K562 (cell line): Measurements from ENCODE around the gene ALG5. TPM values are rescaled to one million over a fixed set of nuclear protein-coding genes. Genes with fewer than 3 reads are reported as not detected.

Experiments
- ATAC-seq: fragments of 200-7000 bp; cut with Tn5 transposase; 3 replicates; pipeline ENCODE4 v1.9.1; 2020; ENCODE audit warnings: moderate library complexity
- BruUV-seq: library from RNA; stranded (reverse); fragments of 400-500 nt; replicated peaks from 2 replicates; lab custom pipeline; 2021; lab: Mats Ljungman, UMichigan
- CTCF ChIA-PET: fragments of 300-600 bp; formaldehyde crosslinking; extraction: SDS; loops from one replicate; lab custom pipeline; 2021; ENCODE audit warnings: low intra/inter-chr PET ratio; lab: Yijun Ruan, JAX
- POLR2A ChIA-PET: fragments of 300-600, 350-650 bp; sonication (Branson Sonifier 250); formaldehyde crosslinking; extraction: SDS; loops from one replicate; lab custom pipeline; 2021; ENCODE audit warnings: antibody characterized with exemption, inconsistent platforms; lab: Yijun Ruan, JAX
- DNase-seq, 4 experiments: peaks; one replicate each; pipeline versions ENCODE4 v3.0.0 to v3.0.0-alpha.2; 2011 to 2018; ENCODE audit warnings: low spot score in 3 of 4, mixed read lengths in 3 of 4; ENCODE audit errors: extremely low read depth in 1 of 4
- FAIRE-seq: peaks from 2 replicates; lab custom pipeline; 2011; peaks lifted over from hg19 to GRCh38; lab: Jason Lieb, UNC
- H2AFZ ChIP-seq: 2 replicates; pipeline ENCODE4 v1.6.0; 2011; ENCODE audit warnings: low read depth, low read length, control low read depth, inconsistent platforms
- H3K27ac ChIP-seq: fragments of 200-600 bp; 3 replicates; pipeline ENCODE4 v1.8.0; 2011; ENCODE audit warnings: low read depth, mild to moderate bottlenecking, control low read depth, inconsistent platforms, low read length, moderate library complexity, mixed read lengths; ENCODE audit errors: extremely low read depth
- H3K27me3 ChIP-seq, 2 experiments: fragments of 300-600 bp in 1 of 2; 2 replicates in 1 of 2; 3 replicates in 1 of 2; pipeline versions ENCODE4 v1.6.0 to v1.8.0; 2011; ENCODE audit warnings: inconsistent platforms in 2 of 2, low read length in 2 of 2, mild to moderate bottlenecking in 1 of 2, mixed read lengths in 1 of 2, moderate library complexity in 1 of 2; ENCODE audit not compliant: control insufficient read depth in 2 of 2, insufficient read depth in 2 of 2
- H3K36me3 ChIP-seq: fragments of 300-600 bp; 3 replicates; pipeline ENCODE4 v1.8.0; 2011; ENCODE audit warnings: mild to moderate bottlenecking, low read length, inconsistent platforms; ENCODE audit not compliant: control insufficient read depth, insufficient read depth
- H3K4me1 ChIP-seq, 2 experiments: fragments of 200-600 bp in 1 of 2; replicated peaks in 1 of 2; 2 replicates in 1 of 2; 3 replicates in 1 of 2; pipeline versions ENCODE4 v1.5.1 to v1.8.0; 2011; ENCODE audit warnings: inconsistent platforms in 2 of 2, low read length in 2 of 2, mild to moderate bottlenecking in 1 of 2, mixed read lengths in 1 of 2, moderate library complexity in 1 of 2; ENCODE audit not compliant: control insufficient read depth in 2 of 2, insufficient read depth in 2 of 2
- H3K4me2 ChIP-seq: 2 replicates; pipeline ENCODE4 v1.6.1; 2011; ENCODE audit warnings: low read length, control low read depth, inconsistent platforms, mixed read lengths; ENCODE audit not compliant: insufficient read depth
- H3K4me3 ChIP-seq: fragments of 200-600 bp; sonication (generic), shearing (Covaris generic); 2 replicates; pipeline ENCODE4 v1.5.1; 2016; ENCODE audit warnings: control low read depth, inconsistent platforms
- H3K79me2 ChIP-seq: fragments of 200-600 bp; 3 replicates; pipeline ENCODE4 v1.8.0; 2011; ENCODE audit warnings: low read length, inconsistent platforms; ENCODE audit not compliant: control insufficient read depth, insufficient read depth
- H3K9ac ChIP-seq, 2 experiments: 2 replicates each; pipeline versions ENCODE4 v1.6.0 to v1.6.1; 2011; ENCODE audit warnings: low read depth in 2 of 2, low read length in 2 of 2, control low read depth in 1 of 2, inconsistent platforms in 1 of 2, mild to moderate bottlenecking in 1 of 2, mixed read lengths in 1 of 2; ENCODE audit not compliant: insufficient read depth in 1 of 2
- H3K9me1 ChIP-seq: one replicate; pipeline ENCODE4 v1.6.0; 2011; ENCODE audit warnings: inconsistent platforms, mild to moderate bottlenecking, low read length, moderate library complexity; ENCODE audit not compliant: control insufficient read depth, insufficient read depth
- H3K9me3 ChIP-seq: replicated peaks from 2 replicates; pipeline ENCODE4 v1.5.1; 2011; ENCODE audit warnings: low read depth, low read length, inconsistent platforms; ENCODE audit not compliant: control insufficient read depth, insufficient read depth
- H4K20me1 ChIP-seq: replicated peaks from 2 replicates; pipeline ENCODE4 v1.6.1; 2011; ENCODE audit warnings: low read length, inconsistent platforms, mixed read lengths; ENCODE audit not compliant: control insufficient read depth, insufficient read depth
- ADNP ChIP-seq: fragments of 200-800 bp; sonication (Bioruptor generic); IDR thresholded peaks from 2 replicates; pipeline ENCODE4 v1.6.1; 2016; ENCODE audit warnings: missing genetic modification characterization, missing compliant biosample characterization
- ARNT ChIP-seq, 2 experiments: fragments of 450-650 bp; IDR thresholded peaks; 2 replicates each; pipeline ENCODE4 v1.6.1; 2016; ENCODE audit warnings: mild to moderate bottlenecking in 1 of 2
- CBX5 ChIP-seq: IDR thresholded peaks from 2 replicates; pipeline ENCODE4 v1.6.1; 2014; ENCODE audit warnings: low read depth, borderline replicate concordance
- CC2D1A ChIP-seq: fragments of 450-650 bp; IDR thresholded peaks from 2 replicates; pipeline ENCODE4 v1.6.1; 2017; ENCODE audit warnings: mild to moderate bottlenecking
- ELF1 ChIP-seq: fragments of 200-800 bp; sonication (Bioruptor generic); IDR thresholded peaks from 2 replicates; pipeline ENCODE4 v1.6.1; 2016; ENCODE audit warnings: missing genetic modification characterization, missing compliant biosample characterization
- FOS ChIP-seq: IDR thresholded peaks from 3 replicates; pipeline ENCODE4 v1.6.1; 2011; ENCODE audit not compliant: insufficient read length; ENCODE audit errors: extremely low read depth
- PHB ChIP-seq: fragments of 250-450 bp; sonication (Bioruptor Pico); IDR thresholded peaks from 2 replicates; pipeline ENCODE4 v1.5.0; 2021
- SETDB1 ChIP-seq: IDR thresholded peaks from one replicate; pipeline ENCODE4 v1.6.1; 2012; ENCODE audit warnings: low read length, control low read depth, inconsistent platforms
- U2AF2 ChIP-seq: fragments of 200-400 bp; formaldehyde crosslinking; optimal IDR thresholded peaks from 2 replicates; pipeline ENCODE3; 2017; ENCODE audit warnings: low read depth, mild to moderate bottlenecking, low read length
- ZBTB7A ChIP-seq: IDR thresholded peaks from 2 replicates; pipeline ENCODE4 v1.6.1; 2011; ENCODE audit warnings: low read depth, mild to moderate bottlenecking, low read length, moderate library complexity, borderline replicate concordance; ENCODE audit not compliant: control insufficient read depth
- ZNF583 ChIP-seq: fragments of 250-450 bp; sonication (Bioruptor Pico); IDR thresholded peaks from 2 replicates; pipeline ENCODE4 v1.4.0; 2020
- ZNF639 ChIP-seq, 2 experiments: fragments of 200-800 bp in 1 of 2; sonication (Bioruptor generic) in 1 of 2; sonication (generic) in 1 of 2; formaldehyde crosslinking in 1 of 2; IDR thresholded peaks in 1 of 2; conservative IDR thresholded peaks in 1 of 2; 2 replicates each; pipeline versions ENCODE4 v1.5.0 to v1.6.1; 2016 to 2020; ENCODE audit warnings: missing compliant biosample characterization in 1 of 2, missing genetic modification characterization in 1 of 2, missing genetic modification reagents in 1 of 2
- ZNF77 ChIP-seq: fragments of 250-450 bp; sonication (Bioruptor Pico); IDR thresholded peaks from 2 replicates; pipeline ENCODE4 v1.5.0; 2020
- WGBS: fragments of 100-300 bp; shearing (Covaris generic); methylation state at CpG from one replicate; pipeline ENCODE4 v1.1.6; 2016; ENCODE audit warnings: low coverage, mixed read lengths; ENCODE audit not compliant: insufficient coverage; ENCODE audit errors: missing lambda C conversion rate; 5-methylcytosine and 5-hydroxymethylcytosine counted together
- in situ Hi-C: fragments of 300-500 bp; cut with MboI; formaldehyde crosslinking; loops from 4 replicates; pipeline ENCODE4 v1.15.0; 2018; ENCODE audit warnings: inconsistent platforms, mixed read lengths
- intact Hi-C: fragments of 100-400 bp; cut with micrococcal nuclease; formaldehyde crosslinking; loops from 2 replicates; pipeline ENCODE4 v1.14.2; 2022
- polyA plus RNA-seq, 8 experiments: library from polyadenylated mRNA; depleted of rRNA in 4 of 8; stranded (reverse) in 5 of 8; unstranded in 3 of 8; fragments of >200 nt; fragmentation: Nextera tagmentation in 2 of 8; fragmentation: Illumina TruSeq in 1 of 8; extraction: Ambion mirVana in 2 of 8; extraction: Trizol in 1 of 8; gene quantifications; 2 replicates each; pipeline versions ENCODE4 v1.2.1 to v1.2.3, GENCODE V29; 2011 to 2014; ENCODE audit warnings: inconsistent platforms in 1 of 8, missing spikeins in 1 of 8
- total RNA-seq, 7 experiments: library from RNA; depleted of rRNA in 6 of 7; stranded (reverse); fragments of >200 nt in 6 of 7; fragmentation: Illumina TruSeq in 2 of 7; extraction: Trizol in 2 of 7; gene quantifications; 2 replicates each; pipeline versions ENCODE4 v1.2.1 to v1.2.3, GENCODE V29; 2011 to 2021; ENCODE audit warnings: low replicate concordance in 1 of 7
- TF ChIP-seq, protein P1 (sequence below), 2 experiments: fragments of 450-650 bp in 1 of 2; sonication (generic) in 1 of 2; formaldehyde crosslinking in 1 of 2; IDR thresholded peaks in 1 of 2; conservative IDR thresholded peaks in 1 of 2; 2 replicates each; pipeline versions ENCODE4 v1.6.1 to v1.8.1; 2016 to 2023; ENCODE audit warnings: mild to moderate bottlenecking in 2 of 2, moderate library complexity in 2 of 2, inconsistent platforms in 1 of 2, missing genetic modification reagents in 1 of 2
- TF ChIP-seq, protein P2 (sequence below): sonication (generic); formaldehyde crosslinking; IDR thresholded peaks from 2 replicates; pipeline ENCODE4 v1.8.0; 2023; ENCODE audit warnings: missing genetic modification reagents, mild to moderate bottlenecking, borderline replicate concordance

Gene ALG5
- total and polyA plus RNA-seq, 9 of the 15 experiments (the other 6 are each of a cell fraction or from before 2014, with no cell fraction given): 33.6 to 80.5 (median 48.2) TPM

GRCh38 chr13:36919171-36919832, 79.8 kb downstream of the ALG5 start:
- BruUV-seq: no TSS peak
- intact Hi-C loops: no loop called here
- no peaks in the 10 kb centered on the region for H3K36me3 ChIP-seq
- peaks cover 32% of the 10 kb centered on the region in 2 experiments for H3K27me3 ChIP-seq
- H3K4me1 ChIP-seq: peaks cover 0 to 9% of the 10 kb centered on the region in 2 experiments; a peak in 2 of 5 replicates
- in situ Hi-C loops: no loop called here
- WGBS: 3% methylated on average over 14 of the region's 51 CpGs
- peak; percentile 39 for ATAC-seq
- peak in 2 of 4 experiments; percentile 10 to 11 for DNase-seq
- no peak overlapping the region for H3K4me2 ChIP-seq
- no peak for FAIRE-seq
- H3K9ac ChIP-seq: no peak overlapping the region
- H3K4me3 ChIP-seq: no peak overlapping the region
- no peaks in the 10 kb centered on the region for H3K79me2 ChIP-seq
- H2AFZ ChIP-seq: no peak overlapping the region
- POLR2A ChIA-PET: no interaction called here
- H3K27ac ChIP-seq: no peak overlapping the region
- H4K20me1 ChIP-seq: no peaks in the 10 kb centered on the region
- CTCF ChIA-PET: no interaction called here
- H3K9me1 ChIP-seq: no peaks in the 10 kb centered on the region
- H3K9me3 ChIP-seq: no peaks in the 10 kb centered on the region
- TF ChIP-seq ZBTB7A (no peak), ZNF77 (no peak), CBX5 (no peak), U2AF2 (no peak), ELF1 (tag) (no peak), ZNF639 (CRISPR knock-in tag; conservative IDR thresholded peaks at IDR 0.05 in 1 of 2, IDR thresholded peaks at IDR 0.05 in 1 of 2) (no peak), FOS (no peak), ZNF583 (CRISPR knock-in tag) (no peak), PHB (no peak), SETDB1 (no peak), CC2D1A (no peak), ADNP (tag) (no peak), ARNT (IDR thresholded peaks at IDR 0.05) (no peak)
- TF ChIP-seq, protein P1, sequence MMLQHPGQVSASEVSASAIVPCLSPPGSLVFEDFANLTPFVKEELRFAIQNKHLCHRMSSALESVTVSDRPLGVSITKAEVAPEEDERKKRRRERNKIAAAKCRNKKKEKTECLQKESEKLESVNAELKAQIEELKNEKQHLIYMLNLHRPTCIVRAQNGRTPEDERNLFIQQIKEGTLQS (IDR thresholded peaks at IDR 0.05): no peak
- TF ChIP-seq, protein P1 (CRISPR knock-in tag; conservative IDR thresholded peaks at IDR 0.05): no peak
- TF ChIP-seq, protein P2, sequence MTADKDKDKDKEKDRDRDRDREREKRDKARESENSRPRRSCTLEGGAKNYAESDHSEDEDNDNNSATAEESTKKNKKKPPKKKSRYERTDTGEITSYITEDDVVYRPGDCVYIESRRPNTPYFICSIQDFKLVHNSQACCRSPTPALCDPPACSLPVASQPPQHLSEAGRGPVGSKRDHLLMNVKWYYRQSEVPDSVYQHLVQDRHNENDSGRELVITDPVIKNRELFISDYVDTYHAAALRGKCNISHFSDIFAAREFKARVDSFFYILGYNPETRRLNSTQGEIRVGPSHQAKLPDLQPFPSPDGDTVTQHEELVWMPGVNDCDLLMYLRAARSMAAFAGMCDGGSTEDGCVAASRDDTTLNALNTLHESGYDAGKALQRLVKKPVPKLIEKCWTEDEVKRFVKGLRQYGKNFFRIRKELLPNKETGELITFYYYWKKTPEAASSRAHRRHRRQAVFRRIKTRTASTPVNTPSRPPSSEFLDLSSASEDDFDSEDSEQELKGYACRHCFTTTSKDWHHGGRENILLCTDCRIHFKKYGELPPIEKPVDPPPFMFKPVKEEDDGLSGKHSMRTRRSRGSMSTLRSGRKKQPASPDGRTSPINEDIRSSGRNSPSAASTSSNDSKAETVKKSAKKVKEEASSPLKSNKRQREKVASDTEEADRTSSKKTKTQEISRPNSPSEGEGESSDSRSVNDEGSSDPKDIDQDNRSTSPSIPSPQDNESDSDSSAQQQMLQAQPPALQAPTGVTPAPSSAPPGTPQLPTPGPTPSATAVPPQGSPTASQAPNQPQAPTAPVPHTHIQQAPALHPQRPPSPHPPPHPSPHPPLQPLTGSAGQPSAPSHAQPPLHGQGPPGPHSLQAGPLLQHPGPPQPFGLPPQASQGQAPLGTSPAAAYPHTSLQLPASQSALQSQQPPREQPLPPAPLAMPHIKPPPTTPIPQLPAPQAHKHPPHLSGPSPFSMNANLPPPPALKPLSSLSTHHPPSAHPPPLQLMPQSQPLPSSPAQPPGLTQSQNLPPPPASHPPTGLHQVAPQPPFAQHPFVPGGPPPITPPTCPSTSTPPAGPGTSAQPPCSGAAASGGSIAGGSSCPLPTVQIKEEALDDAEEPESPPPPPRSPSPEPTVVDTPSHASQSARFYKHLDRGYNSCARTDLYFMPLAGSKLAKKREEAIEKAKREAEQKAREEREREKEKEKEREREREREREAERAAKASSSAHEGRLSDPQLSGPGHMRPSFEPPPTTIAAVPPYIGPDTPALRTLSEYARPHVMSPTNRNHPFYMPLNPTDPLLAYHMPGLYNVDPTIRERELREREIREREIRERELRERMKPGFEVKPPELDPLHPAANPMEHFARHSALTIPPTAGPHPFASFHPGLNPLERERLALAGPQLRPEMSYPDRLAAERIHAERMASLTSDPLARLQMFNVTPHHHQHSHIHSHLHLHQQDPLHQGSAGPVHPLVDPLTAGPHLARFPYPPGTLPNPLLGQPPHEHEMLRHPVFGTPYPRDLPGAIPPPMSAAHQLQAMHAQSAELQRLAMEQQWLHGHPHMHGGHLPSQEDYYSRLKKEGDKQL: no peak
